ENCODE data around the gene PLCG1. TPM values are rescaled to one million over a fixed set of nuclear protein-coding genes. Genes with fewer than 3 reads are reported as not detected.

Gene PLCG1
- total RNA-seq, 4 donors from 2014 or later, result 82.7 to 377 (median 155) TPM

- Histone ChIP-seq H3K9me3 (peaks cover 11 to 12% of the 10 kb centered on the region in 2 donors), H3K36me3 (peaks cover 0 to 12% (median 0%) of the 10 kb centered on the region in 4 donors), H3K4me3 (no peak overlapping the region), H3K4me1 (no peaks in the 10 kb centered on the region), H3K27me3 (no peaks in the 10 kb centered on the region), H3K27ac (no peak overlapping the region)
- WGBS, 2 donors (ENCODE audit: low coverage in 1 of 2), result 93 to 100% methylated on average over 1 to 3 of the region's 3 CpGs
- no peak for DNase-seq
- TF ChIP-seq POLR2A (IDR thresholded peaks at IDR 0.05), result no peak
- TF ChIP-seq EP300 (IDR thresholded peaks at IDR 0.05; ENCODE audit: low read depth), result no peak
- no peak for TF ChIP-seq POLR2AphosphoS5 (IDR thresholded peaks at IDR 0.05)
- no peak for TF ChIP-seq CTCF (IDR thresholded peaks at IDR 0.05)
- intact Hi-C loops (cut with DNase I; ENCODE audit: low total_unique reads), result no loop called here
- in situ Hi-C loops (cut with MboI; ENCODE audit: low pct_ligation_motif_present in 1 of 4, low pct_unique_long_range_greater_than_20kb in 1 of 4, low sequenced_read_pairs in 3 of 4), result no loop called here
Measured at GRCh38 chr20:41200446-41201202, 63.3 kb downstream of the PLCG1 start.

GRCh38 chr20:41201760-41202159, 64.4 kb downstream of the PLCG1 start:
- Histone ChIP-seq H3K9me3 (peaks cover 11 to 12% of the 10 kb centered on the region in 2 donors), H3K27ac (no peak overlapping the region), H3K4me1 (no peaks in the 10 kb centered on the region), H3K4me3 (no peak overlapping the region), H3K36me3 (peaks cover 0 to 12% (median 0%) of the 10 kb centered on the region in 4 donors), H3K27me3 (no peaks in the 10 kb centered on the region)
- TF ChIP-seq POLR2AphosphoS5 (IDR thresholded peaks at IDR 0.05), result no peak
- DNase-seq, result no peak
- 98 to 100% methylated on average over 3 to 8 of the region's 8 CpGs for WGBS, 2 donors (ENCODE audit: low coverage in 1 of 2)
- intact Hi-C loops (cut with DNase I; ENCODE audit: low total_unique reads), result no loop called here
- in situ Hi-C loops (cut with MboI; ENCODE audit: low pct_ligation_motif_present in 1 of 4, low pct_unique_long_range_greater_than_20kb in 1 of 4, low sequenced_read_pairs in 3 of 4), result no loop called here

- intact Hi-C loops (cut with DNase I; ENCODE audit: low total_unique reads), result no loop called here
- Histone ChIP-seq H3K36me3 (peaks cover 0 to 12% (median 0%) of the 10 kb centered on the region in 4 donors), H3K27ac (no peak overlapping the region), H3K27me3 (no peaks in the 10 kb centered on the region), H3K4me1 (no peaks in the 10 kb centered on the region), H3K9me3 (peaks cover 11 to 12% of the 10 kb centered on the region in 2 donors), H3K4me3 (no peak overlapping the region)
- in situ Hi-C loops (cut with MboI; ENCODE audit: low pct_ligation_motif_present in 1 of 4, low pct_unique_long_range_greater_than_20kb in 1 of 4, low sequenced_read_pairs in 3 of 4), result no loop called here
- no peak for TF ChIP-seq POLR2AphosphoS5 (IDR thresholded peaks at IDR 0.05)
- TF ChIP-seq EP300 (IDR thresholded peaks at IDR 0.05; ENCODE audit: low read depth), result no peak
- no peak for TF ChIP-seq CTCF (IDR thresholded peaks at IDR 0.05)
- no peak for TF ChIP-seq POLR2A (IDR thresholded peaks at IDR 0.05)
- WGBS, 2 donors (ENCODE audit: low coverage in 1 of 2), result 80 to 92% methylated on average over 1 to 10 of the region's 10 CpGs
- no peak for DNase-seq
Measured at GRCh38 chr20:41202426-41202825, 65.1 kb downstream of the PLCG1 start.

- in situ Hi-C loops (cut with MboI; ENCODE audit: low pct_ligation_motif_present in 1 of 4, low pct_unique_long_range_greater_than_20kb in 1 of 4, low sequenced_read_pairs in 3 of 4), result no loop called here
- H3K27me3 ChIP-seq, result no peaks in the 10 kb centered on the region
- TF ChIP-seq POLR2A (IDR thresholded peaks at IDR 0.05) (no peak), CTCF (IDR thresholded peaks at IDR 0.05) (no peak), EP300 (IDR thresholded peaks at IDR 0.05; ENCODE audit: low read depth) (no peak), POLR2AphosphoS5 (IDR thresholded peaks at IDR 0.05) (no peak)
- intact Hi-C loops (cut with DNase I; ENCODE audit: low total_unique reads), result no loop called here
- WGBS, 2 donors (ENCODE audit: low coverage in 1 of 2), result 92% methylated on average over 9 of the region's 9 CpGs; no CpG with 5 or more reads in 1 of the 2 donors
- no peak overlapping the region for H3K4me3 ChIP-seq
- H3K4me1 ChIP-seq, result no peaks in the 10 kb centered on the region
- peaks cover 6 to 7% of the 10 kb centered on the region in 2 donors for H3K9me3 ChIP-seq
- DNase-seq, result no peak
- no peak overlapping the region for H3K27ac ChIP-seq
- H3K36me3 ChIP-seq, result peaks cover 0 to 8% (median 0%) of the 10 kb centered on the region in 4 donors
Measured at GRCh38 chr20:41203660-41204059, 66.3 kb downstream of the PLCG1 start.

Measured in transverse colon (tissue), 4 donors.